Measurements from ENCODE around the gene NCEH1. TPM values are rescaled to one million over a fixed set of nuclear protein-coding genes. Genes with fewer than 3 reads are reported as not detected.
"Not testable (repeated sequence)": the region's sequence is repeated elsewhere in the genome, so short reads cannot be mapped to it uniquely, and the experiment has no call there.

The NCEH1 gene
- total RNA-seq, 1 donor from 2014 or later = 17.1 TPM

- no peak for DNase-seq (ENCODE audit: extremely low read depth, low read depth, low spot score)
Observed at GRCh38 chr3:172708921-172709773, 1.7 kb downstream of the NCEH1 start.

GRCh38 chr3:172707967-172708366 lies 2.9 kb downstream of the NCEH1 start:
- DNase-seq (ENCODE audit: extremely low read depth, low read depth, low spot score) = no peak

- no peak for DNase-seq (ENCODE audit: extremely low read depth, low read depth, low spot score)
Observed at GRCh38 chr3:172707030-172707429, 3.8 kb downstream of the NCEH1 start.

GRCh38 chr3:172705170-172705569 lies 5.7 kb downstream of the NCEH1 start:
- no peak for DNase-seq (ENCODE audit: extremely low read depth, low read depth, low spot score)

- DNase-seq (ENCODE audit: extremely low read depth, low read depth, low spot score) = no peak
Observed at GRCh38 chr3:172704001-172704400, 6.9 kb downstream of the NCEH1 start.

GRCh38 chr3:172702731-172703130 lies 8.1 kb downstream of the NCEH1 start:
- not testable (repeated sequence) for DNase-seq (ENCODE audit: extremely low read depth, low read depth, low spot score)

- no peak for DNase-seq (ENCODE audit: extremely low read depth, low read depth, low spot score)
Observed at GRCh38 chr3:172702256-172702655, 8.6 kb downstream of the NCEH1 start.

- no peak for DNase-seq (ENCODE audit: extremely low read depth, low read depth, low spot score)
Observed at GRCh38 chr3:172701751-172702150, 9.1 kb downstream of the NCEH1 start.

GRCh38 chr3:172700936-172701455 lies 9.9 kb downstream of the NCEH1 start:
- no peak for DNase-seq (ENCODE audit: extremely low read depth, low read depth, low spot score)

GRCh38 chr3:172700256-172700655 lies 10.6 kb downstream of the NCEH1 start:
- no peak for DNase-seq (ENCODE audit: extremely low read depth, low read depth, low spot score)

- no peak for DNase-seq (ENCODE audit: extremely low read depth, low read depth, low spot score)
Observed at GRCh38 chr3:172699031-172699430, 11.8 kb downstream of the NCEH1 start.

- no peak for DNase-seq (ENCODE audit: extremely low read depth, low read depth, low spot score)
Observed at GRCh38 chr3:172698631-172699030, 12.2 kb downstream of the NCEH1 start.

GRCh38 chr3:172697558-172697957 lies 13.3 kb downstream of the NCEH1 start:
- DNase-seq (ENCODE audit: extremely low read depth, low read depth, low spot score) = no peak

- DNase-seq (ENCODE audit: extremely low read depth, low read depth, low spot score) = no peak
Observed at GRCh38 chr3:172696357-172696756, 14.5 kb downstream of the NCEH1 start.

- no peak for DNase-seq (ENCODE audit: extremely low read depth, low read depth, low spot score)
Observed at GRCh38 chr3:172694573-172695246, 16.2 kb downstream of the NCEH1 start.

GRCh38 chr3:172692751-172693338 lies 18.0 kb downstream of the NCEH1 start:
- no peak for DNase-seq (ENCODE audit: extremely low read depth, low read depth, low spot score)

GRCh38 chr3:172690936-172691335 lies 19.9 kb downstream of the NCEH1 start:
- no peak for DNase-seq (ENCODE audit: extremely low read depth, low read depth, low spot score)

- no peak for DNase-seq (ENCODE audit: extremely low read depth, low read depth, low spot score)
Observed at GRCh38 chr3:172688588-172688987, 22.3 kb downstream of the NCEH1 start.

- no peak for DNase-seq (ENCODE audit: extremely low read depth, low read depth, low spot score)
Observed at GRCh38 chr3:172687501-172687900, 23.4 kb downstream of the NCEH1 start.

GRCh38 chr3:172685331-172686214 lies 25.3 kb downstream of the NCEH1 start:
- DNase-seq (ENCODE audit: extremely low read depth, low read depth, low spot score) = no peak

GRCh38 chr3:172680684-172681083 lies 30.2 kb downstream of the NCEH1 start:
- no peak for DNase-seq (ENCODE audit: extremely low read depth, low read depth, low spot score)
